Dermis lymphatic vessel endothelial cell (primary cell): ENCODE data around the gene AOC3. TPM values are rescaled to one million over a fixed set of nuclear protein-coding genes. Genes with fewer than 3 reads are reported as not detected.

Experiments
- total RNA-seq: library from RNA; depleted of rRNA; stranded (reverse); fragments of >200 nt; gene quantifications from 2 replicates; pipeline ENCODE4 v1.2.1, GENCODE V29; 2014

Gene AOC3
- 0.33 and 0.43 TPM in 2 replicates for total RNA-seq

GRCh38 chr17:42850954-42851353 lies at the start of gene AOC3:
AOC3 (plus strand) TSS chr17:42851199; CDS start chr17:42851344, 145 bp downstream.

GRCh38 chr17:42832934-42833766 lies 17.8 kb upstream of the AOC3 start, which contains the start of gene PSME3:
PSME3 (plus strand) TSS chr17:42833397; CDS start chr17:42833632, 235 bp downstream.

GRCh38 chr17:42844271-42844670 lies 6.7 kb upstream of the AOC3 start, which contains the start of gene AOC2:
AOC2 (plus strand) TSS chr17:42844580; CDS start chr17:42844627, 47 bp downstream.

GRCh38 chr17:42900460-42901331 lies 49.7 kb downstream of the AOC3 start, which contains the start of gene G6PC1:
G6PC1 (plus strand) TSS chr17:42900799; CDS start chr17:42900877, 78 bp downstream.

Other genes with a start within 250 kb of the AOC3 start
- gene RETREG3, start 241.8 kb upstream of the AOC3 start, total RNA-seq: 65.7 and 83.3 TPM in 2 replicates
- 10.8 and 11.5 TPM in 2 replicates for gene TUBG1, start 241.5 kb upstream of the AOC3 start, total RNA-seq
- gene TUBG2, start 191.9 kb upstream of the AOC3 start, total RNA-seq: 4.2 and 5.4 TPM in 2 replicates
- 13.0 and 16.8 TPM in 2 replicates for gene PLEKHH3, start 174.2 kb upstream of the AOC3 start, total RNA-seq
- 2.4 and 3.9 TPM in 2 replicates for gene CCR10, start 169.4 kb upstream of the AOC3 start, total RNA-seq
- gene CNTNAP1, start 168.7 kb upstream of the AOC3 start, total RNA-seq: 6.7 and 9.9 TPM in 2 replicates
- 12.4 and 13.8 TPM in 2 replicates for gene EZH1, start 106.2 kb upstream of the AOC3 start, total RNA-seq
- gene RAMP2, start 90.0 kb upstream of the AOC3 start, total RNA-seq: 15.6 and 21.5 TPM in 2 replicates
- gene VPS25, start 77.8 kb upstream of the AOC3 start, total RNA-seq: 42.3 and 46.2 TPM in 2 replicates
- gene WNK4, start 70.6 kb upstream of the AOC3 start, total RNA-seq: 0.54 and 1.5 TPM in 2 replicates
- gene COA3, start 52.5 kb upstream of the AOC3 start, total RNA-seq: 63.1 and 74.3 TPM in 2 replicates
- gene CNTD1, start 52.3 kb upstream of the AOC3 start, total RNA-seq: not detected in 2 replicates
- 143 and 162 TPM in 2 replicates for gene BECN1, start 26.9 kb upstream of the AOC3 start, total RNA-seq
- gene PSME3, start 17.8 kb upstream of the AOC3 start, total RNA-seq: 48.9 and 65.9 TPM in 2 replicates
- gene AOC2, start 6.6 kb upstream of the AOC3 start, total RNA-seq: 0.22 and 0.43 TPM in 2 replicates
- not detected in 2 replicates for gene G6PC1, start 49.6 kb downstream of the AOC3 start, total RNA-seq
- 12.9 and 14.1 TPM in 2 replicates for gene AARSD1, start 113.3 kb downstream of the AOC3 start, total RNA-seq
- gene PTGES3L, start 128.9 kb downstream of the AOC3 start, total RNA-seq: 0.09 and 0.11 TPM in 2 replicates
- gene RUNDC1, start 129.4 kb downstream of the AOC3 start, total RNA-seq: 10.1 and 10.5 TPM in 2 replicates
- gene RPL27, start 147.2 kb downstream of the AOC3 start, total RNA-seq: 986 and 1,404 TPM in 2 replicates
- gene IFI35, start 155.6 kb downstream of the AOC3 start, total RNA-seq: 7.8 and 10.7 TPM in 2 replicates
- gene VAT1, start 171.2 kb downstream of the AOC3 start, total RNA-seq: 128 and 141 TPM in 2 replicates
- 0.09 and 0.11 TPM in 2 replicates for gene RND2, start 174.0 kb downstream of the AOC3 start, total RNA-seq